Stimulated activated CD4-positive, alpha-beta T cell treated with anti-CD3 and anti-CD28 coated beads, Interleukin-12 subunit alpha, Interleukin-12 subunit beta, amount 100 ng/mL, for 24 hours (primary cell): Measurements from ENCODE around the gene ARL6IP4.
"Not testable (repeated sequence)": the region's sequence is repeated elsewhere in the genome, so short reads cannot be mapped to it uniquely, and the experiment has no call there.

Experiments
- DNase-seq, 2 experiments: peaks; one replicate each; pipeline ENCODE4 v3.0.0-alpha.2; 2020; ENCODE audit warnings: low read depth in 2 of 2

Gene ARL6IP4

GRCh38 chr12:123010681-123011080, 30.2 kb downstream of the ARL6IP4 start:
- DNase-seq, result no peak

- DNase-seq, result no peak
Observed at GRCh38 chr12:123011701-123012100, 31.2 kb downstream of the ARL6IP4 start.

GRCh38 chr12:123013185-123014095, 33.0 kb downstream of the ARL6IP4 start:
- DNase-seq, result no peak

- not testable (repeated sequence) for DNase-seq
Observed at GRCh38 chr12:123014473-123014872, 34.0 kb downstream of the ARL6IP4 start.

- DNase-seq, result no peak
Observed at GRCh38 chr12:123017753-123018152, 37.3 kb downstream of the ARL6IP4 start.

GRCh38 chr12:123019841-123020138, 39.3 kb downstream of the ARL6IP4 start:
- DNase-seq, result no peak

- DNase-seq, result no peak
Observed at GRCh38 chr12:123021688-123022604, 41.5 kb downstream of the ARL6IP4 start.

- no peak for DNase-seq
Observed at GRCh38 chr12:123022846-123023245, 42.4 kb downstream of the ARL6IP4 start.

- DNase-seq, result no peak
Observed at GRCh38 chr12:123024819-123025391, 44.4 kb downstream of the ARL6IP4 start.

- no peak for DNase-seq
Observed at GRCh38 chr12:123026094-123026853, 45.8 kb downstream of the ARL6IP4 start.

GRCh38 chr12:123027726-123028445, 47.4 kb downstream of the ARL6IP4 start:
- DNase-seq, result no peak

GRCh38 chr12:123028475-123028874, 48.0 kb downstream of the ARL6IP4 start:
- no peak for DNase-seq

- no peak for DNase-seq
Observed at GRCh38 chr12:123029550-123029949, 49.1 kb downstream of the ARL6IP4 start.

GRCh38 chr12:123030686-123031085, 50.2 kb downstream of the ARL6IP4 start:
- DNase-seq, result no peak

- DNase-seq, result no peak
Observed at GRCh38 chr12:123031171-123031845, 50.8 kb downstream of the ARL6IP4 start.
